NCI-H82 (cell line): ENCODE measurements around the gene CACNA1C.

Source experiments
- DNase-seq: peaks from one replicate; lab custom pipeline; 2025; lab: John Stamatoyannopoulos, UW

Gene CACNA1C

GRCh38 chr12:2052826-2053678, at the start of gene CACNA1C:
Gene CACNA1C, plus strand, starts transcription at chr12:2052987. Its CDS starts 576 bp downstream, at chr12:2053563.
- DNase-seq, result peak; percentile 83

DNA sequence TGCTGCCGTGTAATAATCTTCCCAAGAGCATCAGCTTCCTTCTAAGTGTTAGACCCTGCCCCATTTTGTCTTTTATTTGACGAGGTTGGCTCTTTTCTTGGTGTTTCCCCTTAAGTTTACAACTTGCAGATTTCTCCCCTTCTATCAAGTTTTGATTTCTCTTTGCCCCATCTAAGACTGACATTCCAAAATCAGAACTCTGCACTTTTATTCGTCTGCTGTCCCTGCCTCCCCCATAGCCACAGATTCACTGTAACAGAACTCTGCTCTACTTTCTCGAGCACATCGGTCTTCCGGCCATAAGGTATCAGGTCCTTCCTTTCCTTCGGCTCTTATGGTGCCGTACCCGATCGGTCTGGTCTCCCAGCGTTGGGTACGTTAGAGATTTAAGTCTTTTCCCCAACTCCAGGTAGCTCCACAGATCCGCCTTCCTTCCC, 49.1 kb upstream of the CACNA1C start:
- peak; percentile 38 for DNase-seq

- peak; percentile 99 for DNase-seq
Measured at GRCh38 chr12:2004113-2004929, 48.5 kb upstream of the CACNA1C start, which contains the start of gene DCP1B. Gene DCP1B, minus strand, starts transcription at chr12:2004457. Its CDS starts 26 bp downstream, at chr12:2004431.

DNA sequence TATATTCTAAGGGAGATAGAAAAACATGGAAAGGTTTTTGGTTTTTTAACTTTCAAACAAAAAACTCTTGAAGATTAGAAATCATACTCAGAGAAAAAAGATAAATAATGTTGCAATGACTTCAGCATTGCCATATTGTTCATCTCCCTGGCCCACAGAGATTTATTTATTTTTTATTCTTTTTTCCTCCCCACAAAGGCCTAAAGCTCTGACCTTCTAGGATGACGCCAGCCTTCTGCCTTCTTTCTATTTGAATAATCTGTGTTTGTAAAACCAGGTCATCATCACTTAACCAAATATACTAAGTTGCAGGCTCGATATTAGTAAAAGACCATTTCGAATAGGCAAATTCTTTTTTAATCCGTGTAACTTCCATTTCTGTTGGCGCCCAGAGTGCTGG, 44.1 kb upstream of the CACNA1C start:
- DNase-seq, result no peak

DNA sequence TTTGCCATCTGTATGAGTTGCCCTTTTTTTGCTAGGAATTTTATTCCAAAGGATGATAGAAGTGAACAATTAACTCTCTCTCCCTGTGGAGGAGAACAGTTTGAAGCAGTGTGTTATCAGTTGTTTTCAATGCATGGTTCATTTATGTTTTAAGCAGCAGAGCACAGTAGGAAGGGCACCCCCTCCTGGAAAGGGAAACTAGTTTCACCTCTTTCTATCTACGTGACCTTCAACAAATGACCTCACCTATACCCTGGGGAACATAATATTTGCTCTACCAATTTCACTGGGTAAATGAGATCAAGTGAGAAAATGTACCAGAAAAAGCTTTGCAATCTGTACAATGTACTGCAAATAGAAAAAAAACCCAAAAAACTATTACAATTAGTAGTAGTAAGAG, 43.2 kb upstream of the CACNA1C start:
- DNase-seq, result no peak

DNA sequence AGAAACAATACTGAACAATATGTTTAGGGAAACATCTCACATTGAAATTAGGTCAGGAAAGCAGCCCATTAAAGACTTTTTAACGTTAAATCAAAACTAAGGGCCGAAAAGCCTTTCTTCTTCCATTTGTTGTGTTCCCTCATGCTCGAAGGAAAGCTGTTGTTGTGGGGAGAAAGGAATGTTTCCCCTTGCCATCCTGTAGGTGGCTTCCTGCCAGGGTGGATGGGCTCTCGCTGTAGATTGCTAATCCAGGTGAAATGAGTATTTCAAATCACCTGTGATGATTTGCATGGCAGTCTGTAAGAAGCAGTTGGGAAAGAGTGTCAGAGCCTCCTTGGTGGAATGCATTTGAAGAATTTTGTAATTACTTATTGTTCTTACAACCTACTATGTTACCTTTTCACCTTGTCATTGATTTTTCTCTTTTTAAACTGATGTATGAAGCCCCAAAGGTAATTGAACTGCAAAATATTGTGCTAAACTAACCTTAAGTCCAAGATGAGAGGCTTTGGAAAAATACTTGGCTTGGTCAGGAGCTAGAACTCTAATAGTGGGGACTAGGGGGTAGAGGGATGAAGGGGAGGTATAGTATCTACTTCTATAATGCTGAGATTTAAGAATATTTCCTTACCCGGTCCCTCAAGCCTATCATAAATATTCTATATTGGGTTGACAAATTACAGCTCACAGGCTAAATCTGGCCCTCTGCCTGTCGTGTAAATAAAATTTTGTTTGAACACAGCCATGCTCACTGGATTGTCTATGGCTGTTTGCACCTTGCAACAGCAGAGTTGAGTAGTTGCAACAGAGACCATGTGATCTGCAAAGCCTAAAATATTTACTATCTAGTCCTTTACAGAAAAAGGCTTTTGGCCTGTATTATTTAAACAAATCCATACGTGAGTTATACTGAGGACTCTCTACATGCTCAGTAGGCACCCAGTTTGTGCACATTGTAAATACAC, 40.9 kb upstream of the CACNA1C start:
- DNase-seq, result no peak

DNA sequence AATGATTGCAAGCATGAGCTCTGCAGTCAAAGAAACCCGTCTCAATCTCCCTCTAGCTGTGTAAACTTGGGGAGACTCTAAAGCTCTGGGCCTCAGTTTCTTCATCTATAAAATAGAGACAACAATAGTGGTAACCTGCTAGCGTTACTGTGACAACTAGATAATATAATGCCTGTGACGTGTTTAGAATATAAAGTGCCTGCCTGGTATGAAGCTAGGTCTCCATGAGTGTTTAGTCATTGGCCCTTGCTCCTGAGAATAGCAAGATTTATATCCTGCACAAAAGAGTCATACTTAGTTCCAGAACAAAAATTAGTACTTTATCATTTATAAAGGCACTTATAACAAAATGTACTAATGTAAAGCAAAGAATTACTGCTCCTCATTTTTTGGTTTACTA, 39.7 kb upstream of the CACNA1C start:
- DNase-seq, result no peak

DNA sequence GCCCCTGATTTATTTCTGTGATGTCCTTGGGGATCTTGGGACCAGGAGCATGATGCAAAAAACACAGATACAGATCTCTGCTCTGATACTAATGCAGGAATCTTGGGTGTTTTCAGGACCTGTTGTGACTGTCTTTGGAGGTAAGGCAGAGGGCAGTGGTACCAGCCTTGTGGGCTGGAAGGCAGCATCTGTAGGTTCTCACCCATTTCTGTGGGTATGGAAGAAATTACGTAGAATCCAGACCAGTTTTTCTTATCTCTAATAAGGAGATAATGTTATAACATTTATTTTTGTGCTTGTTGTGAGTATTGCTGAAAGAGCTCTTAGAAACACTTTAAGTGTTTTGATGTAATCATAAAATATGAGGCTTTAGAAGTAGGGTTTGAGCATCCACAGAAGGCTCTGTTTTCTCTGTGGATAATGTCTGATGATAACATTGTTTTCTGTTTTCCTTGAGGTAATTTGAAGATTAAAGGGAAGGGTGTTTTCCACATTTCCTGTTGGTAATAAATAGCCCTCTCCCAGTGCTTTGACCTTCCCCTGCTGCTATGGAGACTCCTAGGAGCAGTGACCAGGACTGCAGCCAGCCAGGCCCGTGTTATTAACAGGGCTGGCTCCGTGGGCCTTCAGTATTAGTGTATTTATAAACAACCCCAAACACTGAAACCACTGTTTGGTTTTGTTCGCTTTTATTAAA, 39.1 kb upstream of the CACNA1C start:
- DNase-seq, result no peak

GRCh38 chr12:2014231-2014630, 38.6 kb upstream of the CACNA1C start:
- DNase-seq, result no peak

DNA sequence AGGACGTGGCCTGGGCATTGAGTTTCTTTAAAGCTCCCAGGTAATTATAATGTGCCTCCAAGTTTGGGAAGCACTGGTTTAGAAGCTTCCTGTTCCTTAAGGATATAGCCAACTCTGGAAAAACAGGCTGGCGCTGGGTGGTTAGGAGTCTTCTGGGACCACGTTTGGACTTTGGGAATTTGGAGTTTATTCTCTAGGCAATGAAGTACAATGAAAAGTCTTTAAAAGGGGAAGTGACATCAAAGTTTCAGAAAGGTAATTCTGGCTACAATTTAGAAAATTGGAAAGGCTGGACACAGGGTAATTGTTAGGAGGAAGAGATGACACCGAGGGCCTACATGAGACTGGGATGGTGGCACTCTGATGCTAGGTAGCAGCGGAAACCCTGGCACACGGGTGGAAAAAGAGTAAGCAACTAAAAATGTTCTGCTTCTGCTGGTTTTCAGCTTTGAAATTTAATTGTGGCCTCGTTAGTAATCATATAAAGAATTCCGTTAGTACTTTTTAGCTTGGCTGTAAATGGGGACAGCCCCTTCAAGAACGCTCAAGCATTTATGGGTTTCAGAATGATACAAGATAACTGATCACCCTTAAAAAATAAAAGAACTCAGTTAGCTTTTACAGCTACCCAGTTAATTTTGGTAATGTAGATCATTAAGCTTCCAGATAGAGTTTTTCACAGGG, 35.8 kb upstream of the CACNA1C start:
- DNase-seq, result no peak

GRCh38 chr12:2017546-2018337, 35.0 kb upstream of the CACNA1C start:
- DNase-seq, result peak; percentile 67

GRCh38 chr12:2018391-2018790, 34.4 kb upstream of the CACNA1C start:
- DNase-seq, result no peak

DNA sequence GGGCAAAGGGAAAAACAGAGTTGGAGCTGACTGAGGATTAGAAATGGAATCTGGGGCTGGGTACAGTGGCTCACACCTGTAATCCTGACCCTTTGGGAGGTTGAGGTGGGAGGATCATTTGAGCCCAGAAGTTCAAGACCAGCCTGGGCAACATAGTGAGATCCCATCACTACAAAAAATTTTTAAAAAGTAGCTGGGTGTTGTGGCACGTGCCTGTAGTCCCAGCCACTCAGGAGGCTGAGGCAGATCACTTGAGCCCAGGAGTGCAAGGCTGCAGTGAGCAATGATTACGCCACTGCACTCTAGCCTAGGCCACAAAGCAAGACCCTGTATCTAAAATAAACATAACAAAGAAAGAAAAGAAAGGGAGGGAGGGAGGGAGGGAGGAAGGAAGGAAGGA, 33.7 kb upstream of the CACNA1C start:
- DNase-seq, result no peak

- DNase-seq, result peak; percentile 40
Measured at GRCh38 chr12:2020511-2020910, 32.3 kb upstream of the CACNA1C start.

DNA sequence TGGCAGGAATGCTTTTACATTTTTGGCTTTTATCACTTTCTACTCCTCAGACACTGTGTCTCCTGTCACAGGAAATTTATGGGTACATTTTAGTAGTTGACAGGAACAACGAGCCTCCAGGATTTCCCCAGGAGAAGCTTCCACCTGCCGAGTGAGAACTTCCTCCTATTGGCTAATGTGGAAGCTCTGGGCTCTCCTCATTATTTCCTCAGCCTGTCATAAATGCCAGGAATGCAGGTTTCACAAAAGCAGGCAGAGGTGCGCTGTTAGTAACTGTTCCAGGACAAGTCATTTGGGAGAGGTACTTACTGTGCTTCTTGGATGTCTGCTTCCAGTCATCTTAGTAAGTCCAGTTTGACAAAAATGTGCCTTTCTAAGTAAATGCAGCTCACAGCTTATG, 29.4 kb upstream of the CACNA1C start:
- DNase-seq, result no peak

DNA sequence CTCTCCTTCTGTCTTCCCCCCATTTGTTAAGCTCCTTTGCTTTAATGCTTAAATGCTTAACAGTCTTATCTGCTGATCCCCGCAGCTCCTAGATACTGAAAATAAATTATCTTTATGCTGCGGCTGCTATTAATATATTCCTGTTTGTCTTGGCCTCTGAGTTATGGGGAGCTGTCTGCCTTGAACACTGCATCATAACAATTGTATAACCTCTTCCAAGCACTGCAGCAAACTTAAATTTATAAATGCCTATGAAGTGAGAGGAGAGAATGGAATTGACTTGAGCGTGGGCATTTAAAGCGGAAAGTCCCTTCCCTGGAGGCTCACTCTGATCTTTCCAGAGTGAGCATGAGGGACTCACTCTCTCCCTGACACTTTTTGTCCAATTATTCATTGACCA, 25.4 kb upstream of the CACNA1C start:
- peak; percentile 94 for DNase-seq

GRCh38 chr12:2029851-2030250, 22.9 kb upstream of the CACNA1C start:
- DNase-seq, result no peak

DNA sequence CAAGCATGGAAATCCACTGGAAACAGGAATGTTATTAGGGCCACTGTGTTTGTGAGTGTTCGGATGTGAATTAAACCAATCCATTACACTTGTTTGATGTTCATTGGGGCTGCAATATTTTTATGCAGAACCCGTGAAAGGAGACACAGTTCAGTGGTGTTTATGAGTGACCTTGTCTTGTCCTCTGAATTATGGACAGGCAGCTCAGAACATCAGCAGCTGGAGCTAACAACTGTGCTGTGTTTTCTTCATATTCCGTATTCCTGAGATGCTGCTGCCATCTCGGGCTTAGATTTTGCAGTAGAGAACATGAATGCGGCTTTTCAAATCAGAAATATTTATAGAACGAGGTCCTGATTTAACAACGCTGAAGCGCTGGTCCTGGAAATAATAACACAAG, 20.3 kb upstream of the CACNA1C start:
- DNase-seq, result no peak

- DNase-seq, result peak; percentile 93
Measured at GRCh38 chr12:2034633-2035430, 18.0 kb upstream of the CACNA1C start.
